Fibroblast of lung (primary cell): Measurements from ENCODE around the gene TMEM8B. TPM values are rescaled to one million over a fixed set of nuclear protein-coding genes. Genes with fewer than 3 reads are reported as not detected.

ENCODE experiments used
- DNase-seq, 2 donors: peaks; one replicate each; pipeline versions ENCODE4 v3.0.0 to v3.0.0-alpha.2; 2010; ENCODE audit warnings: low read depth in 2 of 2
- H2AFZ ChIP-seq: 2 replicates; pipeline ENCODE4 v1.5.1; 2012; ENCODE audit warnings: low read length, control low read depth, inconsistent platforms
- H3K27ac ChIP-seq: 2 replicates; pipeline ENCODE4 v1.5.1; 2011; ENCODE audit warnings: low read length, control low read depth; ENCODE audit not compliant: insufficient read depth
- H3K27me3 ChIP-seq: 2 replicates; pipeline ENCODE4 v1.5.1; 2011; ENCODE audit warnings: mild to moderate bottlenecking, low read length; ENCODE audit not compliant: control insufficient read depth, insufficient read depth
- H3K36me3 ChIP-seq: 2 replicates; pipeline ENCODE4 v1.5.1; 2011; ENCODE audit warnings: low read length; ENCODE audit not compliant: control insufficient read depth, insufficient read depth
- H3K4me1 ChIP-seq: 2 replicates; pipeline ENCODE4 v1.5.1; 2011; ENCODE audit warnings: low read length; ENCODE audit not compliant: control insufficient read depth, insufficient read depth; ENCODE audit errors: extremely low read depth
- H3K4me2 ChIP-seq: 2 replicates; pipeline ENCODE4 v1.5.1; 2011; ENCODE audit warnings: low read length, control low read depth; ENCODE audit not compliant: insufficient read depth; ENCODE audit errors: extremely low read depth
- H3K4me3 ChIP-seq, 4 experiments: fragments of 200-600 bp in 1 of 4; sonication (generic) in 1 of 4; replicated peaks in 1 of 4; 2 replicates each; pipeline ENCODE4 v1.5.1; 2011 to 2016; ENCODE audit warnings: low read length in 4 of 4, low read depth in 3 of 4, mild to moderate bottlenecking in 3 of 4, control low read depth in 2 of 4, inconsistent platforms in 1 of 4, mixed read lengths in 1 of 4; ENCODE audit not compliant: insufficient read depth in 1 of 4; ENCODE audit errors: control extremely low read depth in 1 of 4
- H3K79me2 ChIP-seq: 2 replicates; pipeline ENCODE4 v1.5.1; 2012; ENCODE audit warnings: mild to moderate bottlenecking, low read length, inconsistent platforms; ENCODE audit not compliant: control insufficient read depth, insufficient read depth
- H3K9ac ChIP-seq: 2 replicates; pipeline ENCODE4 v1.5.1; 2011; ENCODE audit warnings: mild to moderate bottlenecking, low read length, control low read depth; ENCODE audit not compliant: insufficient read depth
- H3K9me3 ChIP-seq: 2 replicates; pipeline ENCODE4 v1.5.1; 2012; ENCODE audit warnings: low read depth, low read length; ENCODE audit not compliant: control insufficient read depth, insufficient read depth
- H4K20me1 ChIP-seq: 2 replicates; pipeline ENCODE4 v1.5.1; 2011; ENCODE audit warnings: low read length; ENCODE audit not compliant: control insufficient read depth, insufficient read depth; ENCODE audit errors: extremely low read depth
- EZH2 ChIP-seq: IDR thresholded peaks from 2 replicates; pipeline ENCODE4 v1.5.1; 2012; ENCODE audit warnings: low read length, control low read depth, mild to moderate bottlenecking; ENCODE audit errors: missing control alignments
- polyA plus RNA-seq, 2 donors: library from polyadenylated mRNA; depleted of rRNA in 1 of 2; stranded (reverse) in 1 of 2; unstranded in 1 of 2; fragments of >200 nt; gene quantifications; 2 replicates each; pipeline ENCODE4 v1.2.1, GENCODE V29; 2011 to 2012; ENCODE audit warnings: missing spikeins in 1 of 2
- total RNA-seq: library from RNA; depleted of rRNA; stranded (reverse); fragments of >200 nt; gene quantifications from 2 replicates; pipeline ENCODE4 v1.2.1, GENCODE V29; 2014
- TF ChIP-seq, protein P1 (sequence below), 2 donors: IDR thresholded peaks in 1 of 2; conservative IDR thresholded peaks in 1 of 2; 1 replicate in 1 of 2; 2 replicates in 1 of 2; pipeline ENCODE4 v1.5.1; 2011 to 2012; ENCODE audit warnings: low read length in 2 of 2, control low read depth in 1 of 2, inconsistent platforms in 1 of 2, low read depth in 1 of 2, mild to moderate bottlenecking in 1 of 2

Gene TMEM8B
- total and polyA plus RNA-seq, 2 donors (not counting 1 experiment from before 2014, with no cell fraction given), result 2.7 to 3.0 TPM

DNA sequence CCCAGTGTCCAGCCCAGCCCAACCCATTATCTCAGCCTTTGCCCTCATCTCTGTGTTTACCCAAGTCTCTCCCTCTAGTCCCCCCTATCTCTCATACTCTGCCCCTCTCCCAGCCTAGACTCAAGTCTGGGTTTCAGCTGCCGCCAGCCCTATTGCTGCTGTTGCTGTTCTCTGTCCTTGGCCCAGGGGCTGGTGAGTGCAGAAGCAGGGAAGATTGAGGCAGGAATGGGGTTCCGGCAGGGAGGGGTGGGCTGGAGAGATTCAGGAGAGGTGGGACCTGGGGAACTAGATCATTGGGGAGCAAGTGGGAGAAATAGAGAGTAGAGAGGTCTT is 702 bp downstream of the TMEM8B start:
- TF ChIP-seq, protein P1, sequence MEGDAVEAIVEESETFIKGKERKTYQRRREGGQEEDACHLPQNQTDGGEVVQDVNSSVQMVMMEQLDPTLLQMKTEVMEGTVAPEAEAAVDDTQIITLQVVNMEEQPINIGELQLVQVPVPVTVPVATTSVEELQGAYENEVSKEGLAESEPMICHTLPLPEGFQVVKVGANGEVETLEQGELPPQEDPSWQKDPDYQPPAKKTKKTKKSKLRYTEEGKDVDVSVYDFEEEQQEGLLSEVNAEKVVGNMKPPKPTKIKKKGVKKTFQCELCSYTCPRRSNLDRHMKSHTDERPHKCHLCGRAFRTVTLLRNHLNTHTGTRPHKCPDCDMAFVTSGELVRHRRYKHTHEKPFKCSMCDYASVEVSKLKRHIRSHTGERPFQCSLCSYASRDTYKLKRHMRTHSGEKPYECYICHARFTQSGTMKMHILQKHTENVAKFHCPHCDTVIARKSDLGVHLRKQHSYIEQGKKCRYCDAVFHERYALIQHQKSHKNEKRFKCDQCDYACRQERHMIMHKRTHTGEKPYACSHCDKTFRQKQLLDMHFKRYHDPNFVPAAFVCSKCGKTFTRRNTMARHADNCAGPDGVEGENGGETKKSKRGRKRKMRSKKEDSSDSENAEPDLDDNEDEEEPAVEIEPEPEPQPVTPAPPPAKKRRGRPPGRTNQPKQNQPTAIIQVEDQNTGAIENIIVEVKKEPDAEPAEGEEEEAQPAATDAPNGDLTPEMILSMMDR (conservative IDR thresholded peaks at IDR 0.05 in 1 of 2, IDR thresholded peaks at IDR 0.05 in 1 of 2; ENCODE audit: low read depth in 1 of 2, low read length in 2 of 2), result no peak
- TF ChIP-seq EZH2, result no peak
- DNase-seq, result no peak
- peak overlapping the region; percentile 82 for H3K9ac ChIP-seq

DNA sequence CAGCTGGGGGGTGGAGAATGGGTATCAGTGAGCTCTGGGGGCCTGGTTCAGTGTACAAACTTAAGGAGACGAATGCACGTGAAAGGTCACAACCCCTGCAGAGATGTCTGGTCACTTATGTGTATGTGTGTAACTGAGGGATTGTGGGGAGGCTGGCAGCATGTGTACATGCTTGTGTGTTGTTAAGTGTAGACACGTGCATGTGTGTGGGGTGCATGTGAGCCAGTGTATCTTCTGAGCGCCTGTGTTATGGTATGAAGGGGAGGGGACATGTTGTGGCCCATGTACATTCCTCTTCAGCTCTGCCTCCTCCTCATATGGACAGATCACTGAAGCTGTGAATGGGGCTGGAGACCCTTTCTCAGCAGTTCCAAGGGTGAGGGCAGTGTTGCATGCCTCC is 2.0 kb downstream of the TMEM8B start:
- no peak overlapping the region for H3K27ac ChIP-seq
- H3K27me3 ChIP-seq, result no peaks in the 10 kb centered on the region
- no peak overlapping the region for H3K4me2 ChIP-seq
- no peak overlapping the region for H2AFZ ChIP-seq
- H4K20me1 ChIP-seq, result no peaks in the 10 kb centered on the region
- no peak for DNase-seq
- peaks cover 5% of the 10 kb centered on the region for H3K4me1 ChIP-seq
- H3K9me3 ChIP-seq, result no peaks in the 10 kb centered on the region
- no peaks in the 10 kb centered on the region for H3K36me3 ChIP-seq
- H3K79me2 ChIP-seq, result no peaks in the 10 kb centered on the region
- H3K9ac ChIP-seq, result no peak overlapping the region
- TF ChIP-seq, protein P1 (conservative IDR thresholded peaks at IDR 0.05 in 1 of 2, IDR thresholded peaks at IDR 0.05 in 1 of 2; ENCODE audit: low read depth in 1 of 2, low read length in 2 of 2), result no peak
- TF ChIP-seq EZH2, result no peak
- H3K4me3 ChIP-seq, result peak overlapping the region in 1 of 4 experiments; percentile 22

More for the DNA sequence above, 702 bp downstream of the TMEM8B start:
- Histone ChIP-seq H2AFZ (peak overlapping the region; percentile 88), H3K4me3 (peak overlapping the region; percentile 53 to 78 (median 76)), H3K27ac (peak overlapping the region; percentile 73), H3K4me1 (peaks cover 5% of the 10 kb centered on the region), H3K27me3 (no peaks in the 10 kb centered on the region), H3K36me3 (no peaks in the 10 kb centered on the region), H3K4me2 (peak overlapping the region; percentile 95), H3K79me2 (no peaks in the 10 kb centered on the region), H3K9me3 (no peaks in the 10 kb centered on the region), H4K20me1 (no peaks in the 10 kb centered on the region)

DNA sequence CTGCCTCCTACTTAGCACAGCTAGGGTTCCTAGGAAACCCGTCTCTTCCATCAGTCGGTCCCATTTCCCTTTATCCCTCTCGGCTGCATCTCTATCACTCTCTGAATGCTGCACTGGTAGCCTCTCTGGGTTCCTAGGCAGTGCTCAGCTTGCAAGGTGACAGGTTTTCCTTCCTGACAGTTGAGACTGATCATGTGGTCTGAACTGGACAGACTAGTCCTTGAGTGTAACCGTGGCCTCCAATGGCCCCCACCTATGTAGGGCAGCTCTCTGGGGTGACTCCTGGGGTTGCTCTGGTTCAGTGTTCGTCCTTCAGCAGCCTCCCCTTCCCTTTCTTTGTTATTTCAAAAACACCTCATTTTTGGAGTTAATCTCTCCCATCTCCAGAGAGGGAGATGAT is 3.8 kb downstream of the TMEM8B start:
- H3K4me2 ChIP-seq, result no peak overlapping the region
- H3K9me3 ChIP-seq, result no peaks in the 10 kb centered on the region
- DNase-seq, result no peak
- H3K36me3 ChIP-seq, result no peaks in the 10 kb centered on the region
- H3K27me3 ChIP-seq, result no peaks in the 10 kb centered on the region
- H3K4me3 ChIP-seq, result no peak overlapping the region
- no peak for TF ChIP-seq EZH2
- TF ChIP-seq, protein P1 (conservative IDR thresholded peaks at IDR 0.05 in 1 of 2, IDR thresholded peaks at IDR 0.05 in 1 of 2; ENCODE audit: low read depth in 1 of 2, low read length in 2 of 2), result no peak
- H3K9ac ChIP-seq, result no peak overlapping the region
- H3K27ac ChIP-seq, result no peak overlapping the region
- no peaks in the 10 kb centered on the region for H3K4me1 ChIP-seq
- no peaks in the 10 kb centered on the region for H3K79me2 ChIP-seq
- H4K20me1 ChIP-seq, result no peaks in the 10 kb centered on the region
- H2AFZ ChIP-seq, result no peak overlapping the region
